Amniotic stem cell (primary cell): ENCODE data around the gene FIGLA.

ENCODE experiments used
- DNase-seq: peaks from one replicate; lab custom pipeline; 2025; lab: John Stamatoyannopoulos, UW

The FIGLA gene, protein sequence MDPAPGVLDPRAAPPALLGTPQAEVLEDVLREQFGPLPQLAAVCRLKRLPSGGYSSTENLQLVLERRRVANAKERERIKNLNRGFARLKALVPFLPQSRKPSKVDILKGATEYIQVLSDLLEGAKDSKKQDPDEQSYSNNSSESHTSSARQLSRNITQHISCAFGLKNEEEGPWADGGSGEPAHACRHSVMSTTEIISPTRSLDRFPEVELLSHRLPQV

DNA sequence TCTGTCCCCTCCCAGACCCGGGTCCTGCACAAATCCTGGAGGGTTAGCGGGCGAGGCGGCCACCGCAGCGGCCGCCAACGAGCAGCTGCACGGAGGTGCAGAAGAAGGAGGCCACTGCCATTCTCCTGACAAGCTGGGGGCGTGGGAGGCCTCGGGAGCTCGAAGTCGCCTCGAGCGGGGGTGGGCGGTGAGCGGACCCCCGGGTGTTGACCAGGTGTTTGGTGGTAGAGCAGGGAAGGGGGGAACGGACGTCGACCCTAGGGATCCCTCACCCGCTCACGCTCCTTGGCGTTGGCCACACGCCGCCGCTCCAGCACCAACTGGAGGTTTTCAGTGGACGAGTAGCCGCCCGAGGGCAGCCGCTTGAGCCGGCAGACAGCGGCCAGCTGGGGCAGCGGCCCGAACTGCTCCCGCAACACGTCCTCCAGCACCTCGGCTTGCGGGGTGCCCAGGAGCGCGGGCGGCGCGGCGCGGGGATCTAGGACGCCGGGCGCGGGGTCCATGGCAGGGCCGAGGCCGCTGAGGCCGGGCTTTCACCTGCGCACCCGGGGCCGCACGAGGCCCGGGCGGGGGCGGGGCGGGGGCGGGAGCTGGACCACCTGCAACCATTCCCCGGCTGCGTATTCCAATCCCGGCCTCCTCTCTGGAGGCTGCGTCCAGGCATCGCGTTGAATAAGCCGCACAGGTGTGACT is at the start of gene FIGLA:
Gene FIGLA (minus strand): TSS at position 508 of the 693 bp plus-strand sequence. CDS start 5 bp downstream, at position 503.
- DNase-seq, result no peak

DNA sequence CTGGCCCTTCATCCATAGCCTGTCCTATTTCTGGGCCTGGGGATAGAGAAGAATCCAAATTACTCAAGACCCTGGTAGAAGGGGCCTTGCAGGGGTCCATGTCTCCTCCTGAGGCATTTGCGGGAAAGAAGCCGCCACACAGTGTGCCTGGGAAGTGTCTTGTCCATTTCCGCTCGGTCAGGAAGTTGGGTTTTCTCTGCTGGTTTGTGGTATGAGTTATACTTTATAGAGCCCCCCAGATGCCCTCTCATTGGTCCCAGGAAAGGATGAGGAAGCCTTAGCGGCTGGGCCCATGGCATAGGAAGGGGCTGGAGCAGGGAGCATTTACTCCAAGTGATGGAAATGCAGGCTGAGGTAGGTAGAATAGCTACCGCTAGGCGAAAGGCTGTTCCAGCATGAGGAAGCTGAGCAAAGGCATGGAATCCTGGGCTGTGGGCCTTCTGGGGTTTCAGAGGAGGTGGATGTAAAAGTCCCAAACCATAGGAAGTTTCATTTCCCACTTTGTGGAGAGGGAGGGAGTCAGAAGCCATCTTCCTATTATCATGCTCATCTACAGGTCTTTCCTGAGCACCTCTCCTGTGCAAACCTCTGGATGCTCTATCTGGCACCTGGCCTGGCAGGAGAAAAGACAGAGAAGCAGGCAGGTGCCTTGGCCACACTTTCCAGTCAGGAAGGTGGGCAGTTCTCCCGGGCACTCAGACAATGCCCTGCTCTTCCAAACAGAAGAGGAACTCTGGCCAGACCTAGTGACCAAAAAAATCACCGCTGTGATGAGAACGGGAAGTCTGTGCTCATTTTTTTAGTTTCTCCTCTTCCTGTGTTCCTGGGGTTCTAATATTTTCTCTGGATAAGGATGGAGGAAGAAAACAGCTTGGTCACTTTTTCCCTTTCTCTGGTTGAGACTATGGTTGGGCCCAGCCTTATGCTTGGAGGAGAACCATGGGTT is 47.8 kb upstream of the FIGLA start:
- no peak for DNase-seq

DNA sequence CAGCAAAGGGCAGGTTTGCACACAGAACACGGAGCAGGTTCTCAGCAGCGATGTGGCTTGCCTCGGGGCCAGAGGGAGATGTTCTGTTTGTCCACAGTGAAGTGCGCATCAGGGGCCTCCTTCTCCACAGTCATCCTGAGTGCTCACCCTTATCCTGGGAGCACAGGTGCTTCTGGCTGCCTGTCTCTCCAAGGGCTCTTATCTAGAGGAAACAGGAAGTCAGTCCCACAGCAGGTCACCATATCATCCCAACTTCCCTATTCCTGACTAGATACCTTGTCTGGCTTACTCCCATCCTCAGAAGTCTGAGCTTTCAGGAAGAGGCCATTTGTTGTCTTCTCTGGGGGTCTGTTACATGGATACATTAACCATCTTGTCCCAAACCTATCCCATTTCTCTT is 45.2 kb upstream of the FIGLA start, which contains the start of gene CD207:
Gene CD207 (minus strand): TSS at position 174 of the 400 bp plus-strand sequence. CDS start 40 bp downstream, at position 134.
- no peak for DNase-seq

DNA sequence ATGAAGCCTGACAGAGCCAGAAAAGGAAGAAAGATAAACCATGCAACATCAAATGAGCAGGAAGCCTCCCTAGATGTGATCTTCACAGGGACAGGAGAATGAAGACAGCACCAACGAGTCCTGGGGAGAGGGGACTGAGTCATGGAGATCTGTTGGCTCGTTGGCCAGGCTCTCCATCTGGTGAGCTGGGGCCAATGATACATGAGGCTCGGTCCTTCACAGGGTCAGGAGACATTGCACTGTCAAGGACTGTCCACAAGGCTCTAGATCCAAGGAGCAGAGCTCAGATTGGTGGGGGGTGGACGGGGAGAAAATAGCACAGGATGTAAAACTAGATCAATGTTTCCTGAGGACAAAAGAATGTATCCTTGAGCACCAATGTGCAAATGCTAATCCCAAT is 44.4 kb upstream of the FIGLA start:
- no peak for DNase-seq

DNA sequence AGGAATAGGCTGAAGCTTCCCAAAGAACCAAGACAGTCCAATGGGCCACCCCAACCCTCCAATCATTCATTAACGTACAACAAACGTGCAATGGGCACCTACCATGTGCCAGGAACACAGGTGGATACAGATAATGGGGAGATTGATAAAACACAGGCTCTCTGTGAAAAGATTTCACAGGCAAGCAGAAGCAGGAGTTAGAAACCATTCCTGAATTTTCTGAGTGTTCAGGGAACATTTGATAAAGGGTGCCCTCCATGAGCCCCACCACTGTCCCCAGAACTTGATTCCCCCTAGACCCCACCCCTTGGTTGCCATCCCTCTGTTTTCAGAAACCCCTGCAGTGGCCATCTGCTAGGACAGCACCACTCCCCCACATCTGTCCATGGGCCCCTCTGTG is 43.7 kb upstream of the FIGLA start:
- DNase-seq, result no peak

DNA sequence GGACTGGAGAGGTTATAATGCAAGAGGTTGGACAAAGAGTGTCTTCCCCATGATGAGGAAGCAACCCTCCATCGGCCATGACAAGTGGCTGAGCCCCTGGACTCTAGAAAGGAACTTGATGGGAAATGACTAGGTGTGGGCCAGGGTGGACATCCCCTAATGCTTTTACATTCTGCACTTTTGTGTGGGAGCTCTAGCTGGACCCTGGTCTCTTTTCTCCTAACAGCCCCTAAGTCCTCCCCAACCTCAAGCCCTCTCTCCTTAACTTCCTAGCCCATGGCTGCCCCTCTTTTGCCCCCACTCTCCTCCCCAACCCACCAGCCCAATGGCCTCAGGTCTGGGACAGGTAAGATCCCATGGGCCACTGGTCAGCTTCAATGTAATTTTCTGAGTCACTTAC is 42.8 kb upstream of the FIGLA start:
- no peak for DNase-seq

DNA sequence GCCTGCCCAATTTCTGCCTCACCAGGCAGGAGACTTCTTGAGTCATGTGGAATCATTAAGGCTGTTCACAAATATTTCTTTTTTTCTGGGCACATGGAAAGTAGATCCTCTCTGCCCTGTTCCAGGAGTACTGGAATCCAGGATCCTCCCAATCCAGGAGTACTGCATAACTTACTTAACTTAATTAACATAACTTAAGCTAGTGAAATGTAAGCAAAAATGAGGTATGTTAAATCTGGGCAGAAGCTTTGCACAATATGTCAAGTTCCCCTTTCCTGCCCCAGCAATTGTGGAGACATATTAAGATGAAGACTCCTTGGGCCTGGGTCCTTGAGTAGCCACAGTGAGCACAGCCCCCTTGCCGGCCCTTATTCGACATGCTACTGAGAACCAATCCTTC is 41.9 kb upstream of the FIGLA start:
- no peak for DNase-seq

DNA sequence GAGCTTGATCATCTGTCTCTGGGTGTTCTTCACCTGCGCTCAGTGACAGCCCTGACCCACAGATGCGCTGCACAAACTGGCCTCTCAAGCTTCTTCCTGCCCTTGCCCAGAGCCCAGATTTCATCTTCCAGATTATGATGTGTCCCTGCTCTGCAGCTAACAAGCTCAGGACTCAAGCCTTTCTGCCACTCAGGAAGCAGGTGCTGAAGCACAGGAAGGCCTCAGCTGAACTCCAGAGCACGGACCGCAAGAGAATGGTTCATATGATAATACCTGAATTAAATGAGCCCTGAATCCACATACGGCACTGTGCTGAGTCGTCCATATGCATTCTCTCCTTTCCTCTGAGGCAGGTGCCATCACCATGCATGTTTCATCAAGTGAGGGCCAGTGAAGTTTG is 41.4 kb upstream of the FIGLA start:
- no peak for DNase-seq

DNA sequence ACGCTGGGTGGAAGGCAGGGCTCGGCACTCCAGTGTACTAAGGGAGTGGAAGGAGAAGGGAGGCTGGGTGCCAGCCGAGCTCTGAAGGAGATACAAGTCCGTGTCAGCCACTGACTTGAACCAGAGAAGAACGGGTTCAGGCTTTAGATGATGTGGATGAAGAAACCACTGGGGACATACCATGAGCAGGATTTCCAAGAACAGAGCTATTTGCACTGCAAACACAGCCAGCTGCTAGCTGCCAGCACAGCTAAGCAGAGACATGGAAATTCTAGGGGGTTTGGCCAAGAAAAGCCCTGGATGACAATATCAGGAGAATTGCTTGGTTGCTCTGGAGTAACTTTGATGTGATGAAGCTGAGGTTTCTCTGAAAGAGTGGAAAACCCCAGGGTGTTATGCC is 39.9 kb upstream of the FIGLA start:
- no peak for DNase-seq

DNA sequence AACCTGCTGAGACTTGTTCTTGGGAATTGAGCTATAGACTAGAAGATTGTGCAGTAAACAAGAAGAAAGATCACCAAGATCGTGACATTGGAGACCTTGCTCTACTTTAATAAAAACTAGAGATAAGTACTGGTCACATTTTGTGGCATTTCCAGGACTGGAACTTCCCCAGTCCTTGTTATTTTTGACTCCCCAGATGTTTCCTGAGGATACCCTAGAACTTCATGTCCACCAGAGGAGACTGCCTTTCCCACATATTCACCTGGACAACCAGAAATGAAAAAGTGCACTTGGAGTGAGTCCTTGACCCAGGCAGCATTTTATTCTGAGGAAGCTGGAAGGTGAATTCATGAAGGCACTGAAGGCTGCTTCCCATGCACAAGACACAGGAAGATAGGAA is 39.5 kb upstream of the FIGLA start:
- DNase-seq, result no peak

DNA sequence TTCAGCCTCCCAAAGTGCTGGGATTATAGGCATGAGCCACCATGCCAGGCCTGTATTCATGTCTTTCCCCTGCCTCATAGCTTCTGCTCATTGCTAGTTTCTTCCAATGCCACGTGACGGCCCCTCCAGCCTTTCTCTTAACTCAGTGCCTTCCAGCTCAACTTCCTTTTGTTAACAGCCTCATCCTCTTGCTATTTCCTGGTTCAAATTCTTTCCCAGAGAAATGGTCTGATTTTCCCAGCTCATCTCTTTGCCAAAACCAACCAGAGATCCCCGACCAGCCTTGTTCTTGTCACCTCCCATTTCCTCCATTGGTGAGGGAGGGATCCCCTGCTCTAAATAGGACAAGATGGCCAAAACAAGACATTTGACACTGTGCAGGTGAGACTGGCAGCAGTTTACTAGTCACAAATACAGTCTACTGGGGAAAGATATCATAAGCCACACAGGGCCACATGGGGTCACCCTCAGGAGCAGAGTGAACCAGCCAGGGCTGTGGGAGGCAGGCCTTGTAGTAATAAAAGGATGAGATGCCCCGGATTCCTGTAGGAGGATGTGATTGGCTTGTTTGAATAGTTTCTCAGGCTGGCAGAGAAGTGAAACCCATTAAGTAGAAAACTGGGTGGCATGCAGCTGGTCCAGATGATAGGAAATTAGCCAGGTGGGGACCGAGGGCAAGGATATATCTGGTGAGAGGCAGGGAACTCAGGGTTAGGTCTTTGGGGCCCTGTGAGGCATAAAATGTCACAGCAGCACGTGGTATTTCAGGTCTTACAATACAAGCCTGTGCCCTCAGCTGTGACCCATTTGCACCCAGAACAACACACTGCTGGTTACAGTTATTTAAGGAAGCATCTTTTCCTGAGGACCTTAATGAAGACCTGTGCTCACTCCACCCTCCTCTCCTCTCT is 38.7 kb upstream of the FIGLA start:
- no peak for DNase-seq

DNA sequence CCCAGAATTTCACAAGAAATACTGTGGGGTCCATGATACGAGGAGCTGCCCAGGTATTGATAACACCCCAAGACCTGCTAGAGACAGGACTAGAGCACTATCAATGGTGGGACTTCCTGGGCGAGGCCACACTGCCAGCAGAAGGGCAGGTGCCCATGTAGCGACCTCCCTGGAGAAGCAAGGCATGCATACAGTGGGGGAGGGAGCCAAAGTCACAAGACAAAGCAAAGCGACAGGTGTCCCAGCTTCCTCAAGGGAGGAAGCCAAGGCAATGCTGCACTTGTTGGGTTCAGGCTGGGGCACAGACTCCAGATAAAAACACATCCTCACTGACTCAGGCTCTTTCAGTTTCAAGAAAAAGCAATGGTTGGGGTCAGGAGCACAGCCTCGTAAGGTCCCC is 37.7 kb upstream of the FIGLA start:
- no peak for DNase-seq

DNA sequence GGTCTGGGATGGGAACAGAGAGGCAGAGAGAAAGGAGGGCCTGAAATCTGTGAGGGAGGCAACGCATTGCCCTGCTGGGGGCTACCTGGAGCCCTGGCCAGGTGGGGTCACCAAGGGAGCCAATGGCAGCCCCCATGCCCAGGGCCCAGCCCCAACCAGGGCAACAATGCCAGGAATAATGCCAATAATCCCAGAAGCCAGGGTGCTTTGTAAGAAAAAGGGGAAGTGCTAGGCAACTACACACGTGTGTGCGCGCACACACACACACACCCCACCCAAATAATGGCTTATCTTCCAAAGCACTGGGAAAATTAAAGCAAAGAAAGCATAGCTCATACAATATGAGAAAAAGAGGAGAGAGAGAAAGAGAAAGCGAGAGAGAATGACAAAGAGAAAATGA is 36.9 kb upstream of the FIGLA start:
- no peak for DNase-seq

DNA sequence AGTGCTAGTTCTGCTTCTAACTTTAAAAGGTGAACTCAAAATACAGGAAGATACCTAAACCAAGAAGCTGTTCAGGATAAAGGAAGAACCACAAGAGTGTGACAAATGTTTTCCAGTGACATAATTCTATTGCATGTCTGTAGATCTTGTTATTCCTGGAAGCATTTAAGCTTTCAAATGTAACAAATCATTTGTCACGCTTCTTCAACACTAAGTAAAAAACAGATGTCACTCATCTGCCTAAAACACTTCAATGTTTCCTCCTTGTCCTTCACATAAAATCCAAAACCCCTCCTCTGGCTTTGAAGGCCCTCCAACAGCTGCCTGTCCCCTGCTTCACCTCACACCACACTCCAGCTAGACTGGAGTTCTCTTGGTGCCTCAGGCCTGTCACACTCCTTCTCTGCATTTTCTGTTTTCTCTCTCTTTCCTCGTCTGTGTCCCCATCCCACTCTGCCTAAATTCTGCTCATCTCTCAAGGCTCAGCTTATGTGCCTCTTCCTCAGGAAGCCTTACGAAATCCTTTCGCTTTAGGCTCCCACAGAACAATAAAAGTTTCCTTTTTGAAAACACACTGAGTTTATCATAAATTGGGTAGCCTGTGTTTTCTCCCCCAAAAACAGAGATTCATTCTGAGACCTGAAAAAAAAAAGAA is 36.4 kb upstream of the FIGLA start:
- no peak for DNase-seq

DNA sequence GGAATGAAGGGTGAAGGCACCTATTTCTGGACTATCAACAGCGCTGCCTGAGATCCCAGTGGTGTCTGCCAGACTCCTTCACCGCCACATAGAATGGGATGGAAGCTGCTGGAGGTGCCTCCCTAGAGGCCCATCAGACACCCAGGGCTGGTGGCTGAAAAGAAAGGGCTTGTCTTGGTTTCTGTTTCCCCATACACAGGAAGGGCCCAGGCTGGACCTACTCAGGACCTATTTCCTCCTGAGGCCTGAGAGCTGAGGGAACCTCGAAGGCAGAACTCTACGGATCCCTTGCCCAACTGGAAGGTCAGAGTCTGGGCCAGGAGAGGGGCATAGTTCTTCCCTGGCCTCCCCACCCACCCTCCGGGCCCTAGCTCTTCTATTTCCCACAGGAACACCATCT is 32.8 kb upstream of the FIGLA start:
- no peak for DNase-seq

DNA sequence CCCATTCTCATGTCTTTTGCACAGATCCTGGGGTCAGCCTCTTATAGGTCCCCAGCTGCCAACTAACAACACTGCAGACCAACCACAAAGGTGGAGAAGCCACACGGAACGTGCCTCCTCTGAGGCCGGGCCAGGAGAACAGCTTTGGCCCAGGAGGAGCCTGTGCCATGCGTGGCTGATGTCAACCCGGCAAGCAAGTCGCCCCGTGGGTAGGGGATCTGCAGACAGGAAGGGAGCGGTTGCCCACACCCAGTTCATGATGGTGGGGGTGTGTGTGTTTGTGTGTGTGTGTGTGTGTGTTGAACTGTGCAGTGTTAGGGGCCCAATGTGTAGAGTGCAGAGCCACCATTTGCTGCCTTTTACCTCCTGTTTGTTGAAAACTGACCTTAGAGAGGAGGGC is 32.4 kb upstream of the FIGLA start:
- no peak for DNase-seq

DNA sequence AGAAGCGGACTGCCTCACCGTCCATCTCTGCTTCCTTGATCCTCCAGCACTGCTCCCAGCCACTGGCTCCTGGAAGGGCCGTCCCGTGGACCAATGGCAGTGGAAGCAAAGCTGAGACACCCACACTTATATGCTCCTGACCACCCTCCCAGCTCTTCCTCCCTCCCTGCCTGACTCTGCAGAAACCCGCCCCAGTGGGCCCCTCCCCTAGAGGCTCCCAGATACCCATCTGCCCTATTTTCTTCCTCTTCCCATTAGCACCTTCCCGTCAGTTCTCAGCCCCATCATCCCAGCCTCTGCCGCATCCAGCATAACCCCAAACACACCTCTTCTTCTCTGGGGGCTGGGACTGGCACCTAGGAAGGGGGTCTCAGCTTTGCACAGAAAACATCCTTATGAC is 30.1 kb upstream of the FIGLA start, which contains the start of gene CLEC4F:
Gene CLEC4F (minus strand): TSS at position 101 of the 400 bp plus-strand sequence. CDS start 76 bp downstream, at position 25.
- DNase-seq, result no peak

DNA sequence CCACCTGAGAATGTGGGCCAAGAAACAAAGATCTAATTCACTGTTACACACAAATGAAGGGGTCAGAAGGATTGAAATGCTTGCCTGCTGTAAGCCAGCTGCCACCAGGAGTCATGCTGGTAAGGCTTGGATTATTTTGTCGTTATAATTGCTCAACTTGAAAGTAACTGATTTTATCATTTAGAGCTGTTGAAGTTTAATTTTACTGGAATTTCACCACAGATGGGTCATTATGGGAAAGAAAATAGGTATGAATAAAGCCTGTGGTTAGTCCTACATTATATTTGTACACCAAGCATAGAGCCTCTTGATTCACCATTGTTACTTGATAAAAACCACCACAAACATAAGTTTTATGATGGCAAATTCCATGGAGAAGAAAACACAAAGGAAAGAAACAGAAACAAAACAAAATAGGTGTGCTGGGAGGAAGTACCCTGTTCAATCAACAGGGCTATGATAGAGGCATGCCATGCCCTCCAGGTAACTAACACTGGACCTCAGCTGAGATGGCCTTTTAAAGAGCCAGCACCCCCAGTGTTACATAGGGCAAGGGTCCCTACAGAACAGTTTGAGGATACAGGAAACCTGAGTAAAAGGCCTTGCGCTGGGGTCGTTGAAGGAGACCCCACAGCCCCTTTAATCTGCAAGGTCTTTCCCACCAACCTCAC is 27.0 kb upstream of the FIGLA start:
- DNase-seq, result no peak

DNA sequence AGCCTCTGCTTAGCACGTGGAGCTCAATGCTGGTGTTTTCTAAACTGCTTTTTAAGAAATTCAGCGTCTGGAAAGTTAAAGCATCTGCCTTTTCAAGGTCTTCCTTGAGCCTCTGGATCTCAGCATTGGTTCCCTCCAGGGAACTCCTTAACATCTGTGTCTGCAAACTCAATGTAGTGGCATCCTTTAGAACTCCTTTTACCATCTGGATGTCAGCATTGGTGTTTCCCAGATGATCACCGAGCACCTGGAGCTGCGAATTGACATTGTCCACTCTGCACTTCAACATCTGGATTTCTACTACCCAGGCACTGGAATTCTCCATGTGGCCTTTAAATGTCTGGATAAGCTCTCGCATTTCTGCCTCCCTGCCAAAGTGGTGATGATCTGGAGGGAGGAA is 26.3 kb upstream of the FIGLA start:
- DNase-seq, result no peak
